ENCODE measurements around the gene PRC1.

PRC1 gene

GRCh38 chr15:90954712-90955623, 39.4 kb downstream of the PRC1 start, which contains the start of gene RCCD1:
Gene RCCD1 (plus strand): TSS chr15:90954884. CDS start chr15:90956735, 1,851 bp downstream.
- DNase-seq, result peak; percentile 90 to 91

- DNase-seq, result no peak
Observed at GRCh38 chr15:90953947-90954711, 40.2 kb downstream of the PRC1 start.

DNA sequence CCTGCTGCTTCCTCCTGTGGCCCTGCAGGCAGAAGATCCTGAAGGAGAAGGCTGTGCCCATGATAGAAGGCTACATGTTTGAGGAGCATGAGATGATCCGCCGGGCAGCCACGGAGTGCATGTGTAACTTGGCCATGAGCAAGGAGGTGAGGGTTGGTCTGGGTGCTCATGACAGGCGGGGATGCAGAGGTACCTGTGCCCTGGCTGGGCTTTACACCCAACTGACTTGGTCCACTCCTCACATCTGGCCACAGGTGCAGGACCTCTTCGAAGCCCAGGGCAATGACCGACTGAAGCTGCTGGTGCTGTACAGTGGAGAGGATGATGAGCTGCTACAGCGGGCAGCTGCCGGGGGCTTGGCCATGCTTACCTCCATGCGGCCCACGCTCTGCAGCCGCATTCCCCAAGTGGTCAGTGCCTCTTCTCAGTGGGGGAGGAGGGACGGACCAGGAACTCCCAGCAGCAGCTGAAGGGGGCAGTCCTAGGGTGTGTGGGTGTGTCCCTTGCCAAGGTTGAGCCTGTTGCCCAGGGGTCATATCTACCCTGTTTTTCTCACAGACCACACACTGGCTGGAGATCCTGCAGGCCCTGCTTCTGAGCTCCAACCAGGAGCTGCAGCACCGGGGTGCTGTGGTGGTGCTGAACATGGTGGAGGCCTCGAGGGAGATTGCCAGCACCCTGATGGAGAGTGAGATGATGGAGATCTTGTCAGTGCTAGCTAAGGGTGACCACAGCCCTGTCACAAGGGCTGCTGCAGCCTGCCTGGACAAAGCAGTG, 41.2 kb downstream of the PRC1 start:
- DNase-seq, result no peak

- DNase-seq, result no peak
Observed at GRCh38 chr15:90950676-90951075, 43.7 kb downstream of the PRC1 start.

DNA sequence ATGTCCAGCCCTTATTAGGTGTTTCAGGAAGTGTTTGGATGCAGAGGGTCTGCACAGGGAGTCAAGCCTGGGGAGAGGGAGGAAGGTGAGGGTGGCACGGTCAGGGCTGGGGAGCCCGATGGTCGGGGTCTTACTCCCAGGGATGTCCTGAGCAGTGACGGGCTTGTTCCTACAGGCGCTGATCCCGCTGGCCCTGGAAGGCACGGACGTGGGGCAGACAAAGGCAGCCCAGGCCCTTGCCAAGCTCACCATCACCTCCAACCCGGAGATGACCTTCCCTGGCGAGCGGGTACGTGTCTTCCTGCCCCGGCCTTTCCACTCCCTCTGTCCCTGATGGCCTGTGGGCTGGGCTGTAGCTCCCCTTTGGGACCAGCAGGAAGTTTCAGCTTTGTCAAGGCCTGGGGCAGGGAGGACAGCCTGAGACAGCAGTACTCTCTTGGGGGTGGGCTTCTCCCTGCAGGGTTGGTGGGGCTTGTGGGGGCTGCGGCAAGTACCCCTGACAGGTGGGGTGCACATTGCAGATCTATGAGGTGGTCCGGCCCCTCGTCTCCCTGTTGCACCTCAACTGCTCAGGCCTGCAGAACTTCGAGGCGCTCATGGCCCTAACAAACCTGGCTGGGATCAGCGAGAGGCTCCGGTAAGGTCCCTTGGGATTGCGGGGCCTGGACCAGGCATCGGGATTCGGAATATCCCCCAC, 44.2 kb downstream of the PRC1 start:
- no peak for DNase-seq

DNA sequence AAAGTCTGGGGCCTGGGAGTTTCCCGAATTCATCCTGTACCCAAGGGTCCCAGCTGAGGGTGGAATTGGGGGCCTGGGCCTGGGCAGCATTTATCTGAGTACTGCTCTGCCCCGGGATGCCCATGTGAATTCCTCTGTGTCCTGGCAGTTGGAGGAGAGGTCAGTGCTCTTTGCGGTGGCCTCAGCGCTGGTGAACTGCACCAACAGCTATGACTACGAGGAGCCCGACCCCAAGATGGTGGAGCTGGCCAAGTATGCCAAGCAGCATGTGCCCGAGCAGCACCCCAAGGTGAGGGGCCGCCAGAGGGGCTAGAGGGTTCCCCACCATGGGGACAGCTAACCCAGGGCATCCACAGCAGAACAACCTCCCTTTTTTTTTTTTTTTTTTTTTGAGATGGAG, 45.8 kb downstream of the PRC1 start:
- no peak for DNase-seq

- no peak for DNase-seq
Observed at GRCh38 chr15:90947577-90948357, 46.6 kb downstream of the PRC1 start.

DNA sequence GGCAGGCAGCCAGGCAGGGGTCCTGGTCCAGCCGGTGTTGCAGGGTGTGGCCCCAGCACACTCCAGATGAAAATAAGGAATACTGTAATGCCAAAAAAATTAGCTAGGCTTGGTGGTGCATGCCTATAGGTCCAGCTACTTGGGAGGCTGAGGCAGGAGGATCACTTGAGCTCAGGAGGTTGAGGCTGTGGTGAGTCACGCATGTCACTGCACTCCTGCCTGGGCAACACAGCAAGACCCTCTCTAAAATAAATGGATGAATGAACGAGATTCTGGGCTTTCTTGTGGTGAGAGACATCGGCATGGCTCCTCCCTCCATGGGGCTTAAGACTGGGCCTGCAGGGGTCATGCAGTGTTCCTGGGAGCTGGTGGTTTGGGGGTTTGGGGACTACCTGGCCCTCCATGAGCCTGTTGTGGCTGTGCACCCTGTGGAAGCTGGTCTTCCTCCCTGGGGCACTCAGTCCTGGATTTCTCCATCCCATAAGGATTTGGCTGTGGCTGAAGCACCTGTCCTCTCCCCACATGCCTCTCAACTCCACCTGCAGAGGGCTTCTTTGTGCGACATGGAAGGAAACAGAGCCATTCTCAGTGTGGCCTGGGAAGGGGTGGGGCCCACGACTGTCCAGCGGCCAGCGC, 47.3 kb downstream of the PRC1 start:
- no peak for DNase-seq

DNA sequence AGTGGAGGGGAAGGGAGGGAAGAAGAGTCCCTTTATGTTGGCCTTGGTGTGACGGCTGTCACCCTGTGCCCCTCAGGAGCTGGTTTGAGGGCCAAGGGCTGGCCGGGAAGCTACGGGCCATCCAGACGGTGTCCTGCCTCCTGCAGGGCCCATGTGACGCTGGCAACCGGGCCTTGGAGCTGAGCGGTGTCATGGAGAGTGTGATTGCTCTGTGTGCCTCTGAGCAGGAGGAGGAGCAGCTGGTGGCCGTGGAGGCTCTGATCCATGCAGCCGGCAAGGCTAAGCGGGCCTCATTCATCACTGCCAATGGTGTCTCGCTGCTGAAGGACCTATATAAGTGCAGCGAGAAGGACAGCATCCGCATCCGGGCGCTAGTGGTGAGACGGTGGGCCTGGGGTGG, 47.8 kb downstream of the PRC1 start:
- no peak for DNase-seq

DNA sequence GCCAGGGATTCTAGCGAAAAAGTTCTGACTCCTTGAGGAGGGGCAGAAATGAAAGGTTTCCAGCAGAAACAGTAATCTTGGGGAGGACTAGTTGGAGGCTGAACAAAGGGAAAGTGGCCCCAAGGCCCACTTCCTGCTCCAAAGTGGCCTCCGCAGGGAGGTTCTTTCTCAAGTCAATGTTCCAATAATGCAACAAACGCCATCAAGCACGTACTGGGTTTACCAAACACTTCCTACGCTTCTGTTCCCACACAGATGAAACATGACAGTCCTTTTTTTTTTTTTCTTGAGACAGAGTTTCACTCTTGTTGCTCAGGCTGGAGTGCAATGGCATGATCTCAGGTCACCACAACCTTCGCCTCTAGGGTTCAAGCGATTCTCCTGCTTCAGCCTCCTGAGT, 49.2 kb downstream of the PRC1 start:
- no peak for DNase-seq

GRCh38 chr15:90942354-90943120, 51.8 kb downstream of the PRC1 start:
- no peak for DNase-seq

- DNase-seq, result no peak
Observed at GRCh38 chr15:90941038-90941437, 53.3 kb downstream of the PRC1 start.

DNA sequence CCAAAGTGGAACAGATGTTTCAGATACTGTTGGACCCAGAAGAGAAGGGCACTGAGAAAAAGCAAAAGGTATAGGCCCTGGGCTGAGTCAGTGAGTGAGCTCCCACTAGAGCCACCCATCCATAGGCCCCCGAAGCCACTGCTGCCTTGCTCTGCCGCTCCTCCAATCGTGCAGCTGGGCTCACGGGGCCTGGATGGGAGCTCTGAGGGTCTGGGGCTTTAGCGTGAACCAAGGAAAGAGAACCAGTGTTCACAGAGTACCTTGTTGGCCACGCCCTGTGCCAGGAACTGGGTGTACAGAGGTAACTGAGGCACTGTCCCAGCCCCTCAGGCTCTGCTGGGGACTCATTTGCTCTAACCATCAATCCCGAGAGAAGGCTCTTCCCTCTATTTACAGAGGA, 54.6 kb downstream of the PRC1 start:
- no peak for DNase-seq

DNA sequence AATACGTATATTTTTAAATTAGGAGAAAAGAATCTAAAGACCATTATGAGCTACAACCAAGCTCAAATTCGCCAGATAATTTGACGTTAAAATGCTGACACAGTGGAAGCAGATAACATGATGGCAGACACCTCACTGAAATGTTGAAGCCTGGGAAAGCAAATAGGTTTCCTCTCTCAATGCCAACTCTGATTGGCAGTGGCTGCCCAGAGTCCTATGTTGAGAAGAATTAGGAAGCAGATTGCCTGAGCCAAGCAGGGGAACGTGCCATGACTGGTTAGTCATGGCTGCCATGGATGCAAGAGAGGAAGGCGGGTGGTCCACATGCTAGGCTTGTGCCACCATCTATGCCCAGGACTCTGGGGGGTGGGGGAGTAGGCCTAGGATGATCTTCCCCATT, 56.1 kb downstream of the PRC1 start:
- no peak for DNase-seq

GRCh38 chr15:90936823-90937222, 57.5 kb downstream of the PRC1 start:
- no peak for DNase-seq

- peak; percentile 93 to 96 for DNase-seq
Observed at GRCh38 chr15:90934949-90935751, 59.2 kb downstream of the PRC1 start, which contains the start of gene UNC45A. Gene UNC45A (plus strand): TSS chr15:90935285. CDS start chr15:90935325, 40 bp downstream.

GRCh38 chr15:90934256-90934948, 59.9 kb downstream of the PRC1 start:
- DNase-seq, result peak; percentile 87 to 89

GRCh38 chr15:90933301-90933700, 61.0 kb downstream of the PRC1 start:
- no peak for DNase-seq

DNA sequence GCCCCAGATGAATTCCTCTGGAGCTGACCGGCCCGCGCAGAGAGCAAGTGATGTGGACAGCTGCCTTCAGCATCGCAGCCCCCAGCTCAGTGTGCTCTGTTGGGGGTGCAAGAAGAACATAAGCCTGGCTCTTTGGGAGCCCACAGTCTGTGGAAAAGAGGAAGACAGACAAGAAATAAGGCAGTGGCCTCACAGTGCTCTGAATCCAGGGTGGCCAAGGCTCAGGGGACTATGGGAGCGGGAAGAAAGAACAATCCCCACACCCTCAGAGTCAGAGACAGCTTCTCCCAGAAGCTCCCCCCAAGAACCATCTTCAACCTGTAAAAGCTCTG, 61.7 kb downstream of the PRC1 start:
- DNase-seq, result no peak

Data from CD4-positive, alpha-beta T cell treated with Interferon alpha-2 for 1 hour (primary cell).